RCC 7860 (cell line): ENCODE measurements around the gene PRDM16.

Source experiments
- DNase-seq: peaks from one replicate; pipeline ENCODE4 v3.0.0-alpha.2; 2015; ENCODE audit warnings: low spot score
- FAIRE-seq: peaks from 2 replicates; lab custom pipeline; 2012; peaks lifted over from hg19 to GRCh38; lab: Jason Lieb, UNC

Gene PRDM16

GRCh38 chr1:3099861-3100260 lies 30.9 kb downstream of the PRDM16 start:
- DNase-seq, result no peak
- FAIRE-seq, result no peak

DNA sequence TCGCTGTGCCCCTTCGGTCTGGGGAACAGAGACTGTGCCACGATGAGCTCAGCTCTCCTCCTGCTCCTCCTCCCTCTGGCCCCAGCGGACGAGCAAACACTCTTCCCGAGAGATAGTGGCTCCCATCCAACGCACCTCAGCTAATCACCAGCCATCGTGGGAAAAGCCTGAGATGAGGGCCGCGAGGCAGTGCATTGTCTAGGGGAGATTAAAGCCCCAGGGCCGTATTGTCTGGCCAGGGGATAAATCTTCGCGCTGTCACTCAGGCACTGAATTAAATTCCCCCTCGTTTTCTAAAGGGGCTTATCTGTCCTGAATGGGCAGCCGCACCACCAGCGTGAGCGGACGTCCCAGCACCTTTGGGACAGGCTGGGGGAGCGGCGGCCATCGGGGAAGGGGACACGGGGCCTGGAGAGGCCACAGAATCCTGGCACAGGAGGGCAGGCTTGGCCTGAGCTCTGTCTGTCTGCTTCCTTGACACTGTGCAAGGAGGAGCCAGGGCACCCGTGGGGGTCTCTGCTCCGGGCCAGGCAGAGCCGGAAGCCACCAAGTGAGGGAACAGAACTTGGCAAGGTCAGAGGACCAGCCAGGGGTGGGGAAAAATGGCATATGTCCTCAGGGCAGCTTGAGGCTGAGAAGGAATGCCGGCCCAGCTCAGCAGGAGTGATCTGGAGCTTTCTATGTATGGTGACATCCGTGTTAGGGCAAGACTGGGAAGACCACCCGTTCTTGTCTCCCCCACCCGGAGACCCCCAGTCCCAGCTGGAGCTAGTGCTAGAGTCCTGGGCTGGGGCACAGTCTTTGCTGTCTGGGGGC lies 32.3 kb downstream of the PRDM16 start:
- DNase-seq (no peak), FAIRE-seq (no peak)

DNA sequence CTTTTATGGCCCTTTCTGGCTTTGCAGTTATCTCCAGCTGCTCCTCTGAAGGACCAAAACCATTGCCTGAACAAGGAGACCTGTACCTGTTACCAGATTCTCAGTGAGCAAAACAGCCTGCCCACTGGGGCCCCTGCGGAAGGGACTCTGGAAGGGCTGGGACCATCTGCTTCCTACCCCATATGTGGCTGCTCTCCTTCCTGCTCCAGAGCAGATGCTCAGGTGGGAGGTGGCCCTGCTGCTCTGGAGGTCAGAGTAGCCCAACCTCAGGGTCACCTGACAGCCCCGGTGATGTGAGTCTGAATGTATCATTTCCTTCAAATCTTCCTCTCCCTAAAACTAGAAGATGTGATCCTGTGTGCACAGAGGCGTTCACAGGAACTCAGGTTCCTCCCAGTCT lies 33.6 kb downstream of the PRDM16 start:
- FAIRE-seq (no peak), DNase-seq (no peak)

- DNase-seq, result no peak
- FAIRE-seq, result no peak
These were observed 35.1 kb downstream of the PRDM16 start for GRCh38 chr1:3103967-3104677.

DNA sequence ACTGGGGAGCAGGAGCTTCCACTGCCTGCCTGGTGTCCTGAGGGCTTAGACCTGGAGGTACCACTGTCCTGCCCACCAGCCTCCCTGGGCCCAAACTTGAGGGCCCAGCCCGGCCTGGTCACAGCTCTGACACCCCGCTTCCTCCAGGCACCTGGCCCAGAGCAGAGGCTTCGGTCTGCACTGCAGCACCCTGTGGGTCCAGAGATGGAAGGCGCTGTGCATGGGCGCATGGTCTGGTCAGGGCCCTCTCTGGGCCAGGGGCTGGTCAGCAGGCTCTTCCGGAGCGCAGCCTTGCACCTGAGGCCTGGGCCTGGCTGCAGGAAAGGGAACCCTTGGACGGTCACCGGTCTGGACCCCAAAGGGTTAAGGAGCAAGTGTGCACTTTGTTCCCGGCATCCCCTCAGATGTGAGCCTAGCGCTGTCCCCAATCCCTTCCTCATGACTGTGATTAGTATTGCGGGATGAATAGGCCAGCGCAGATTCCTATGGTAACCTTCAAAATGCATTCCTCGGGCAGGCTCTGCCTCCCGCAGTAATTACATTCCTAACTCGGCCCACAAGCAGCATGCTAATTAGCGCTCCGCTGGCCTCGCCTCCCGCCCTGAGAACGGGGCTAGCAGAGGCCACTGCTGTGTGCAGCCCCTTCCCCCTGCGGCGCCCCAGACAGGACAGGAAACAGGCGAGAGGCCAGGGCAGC lies 36.3 kb downstream of the PRDM16 start:
- DNase-seq (no peak), FAIRE-seq (no peak)

DNA sequence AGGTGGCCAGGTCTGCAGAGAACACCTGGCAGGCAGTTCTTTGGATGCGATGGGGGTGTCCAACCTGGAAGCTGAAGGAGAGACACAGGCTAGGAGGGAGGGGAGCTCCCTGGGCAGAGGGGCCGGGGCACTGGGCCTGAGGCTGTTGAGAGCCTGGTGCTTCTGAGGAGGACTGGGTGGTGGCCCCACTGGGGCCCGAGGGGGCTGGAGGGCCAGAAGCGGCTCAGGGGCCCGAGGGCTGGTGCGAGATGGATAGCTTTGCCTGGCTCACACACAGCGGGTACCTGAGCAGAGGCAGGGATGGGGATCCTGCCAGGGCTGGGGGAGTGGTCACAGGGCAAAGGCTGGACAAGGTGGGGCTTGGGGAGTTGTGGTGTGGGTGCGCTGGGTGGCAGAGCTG lies 37.2 kb downstream of the PRDM16 start:
- no peak for FAIRE-seq
- DNase-seq, result no peak

DNA sequence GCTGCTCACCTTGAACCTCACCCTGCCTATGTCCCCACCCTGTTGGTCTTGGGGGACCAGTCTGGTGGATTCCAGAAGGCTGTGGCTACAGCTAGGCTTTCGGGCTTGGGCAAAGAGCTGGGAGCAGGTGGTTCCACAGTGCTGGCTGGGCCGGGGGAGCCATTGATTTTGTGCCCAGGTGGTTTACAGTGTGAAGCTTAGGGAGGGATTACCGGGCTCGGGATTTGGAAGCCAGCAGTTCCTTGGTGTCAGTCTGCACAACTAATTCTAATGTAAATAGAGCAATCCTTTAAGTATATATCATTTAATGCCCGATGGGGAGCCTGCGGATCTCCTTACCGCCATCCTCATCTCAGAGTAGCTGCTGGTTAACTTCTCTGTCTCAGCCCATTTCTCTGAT lies 38.2 kb downstream of the PRDM16 start:
- no peak for FAIRE-seq
- no peak for DNase-seq

DNA sequence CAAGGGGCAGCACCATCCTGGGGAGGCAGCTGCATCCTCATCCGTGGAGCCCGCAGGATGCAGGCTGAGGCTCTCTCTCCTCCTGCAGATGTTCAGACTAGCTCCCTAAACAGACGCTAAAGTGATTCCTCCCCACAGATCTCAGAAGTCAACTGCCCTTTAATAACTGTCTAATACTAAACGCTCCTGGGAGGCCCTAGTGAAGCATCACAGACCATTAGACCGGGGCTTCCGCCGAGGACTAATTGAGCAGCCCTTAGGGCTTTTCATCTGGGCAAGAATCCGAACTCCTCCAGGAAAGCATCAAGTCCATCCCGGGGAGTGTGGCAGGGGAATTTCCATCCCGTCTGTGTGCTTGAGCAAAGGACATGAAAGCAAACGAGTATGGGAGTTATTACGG lies 40.4 kb downstream of the PRDM16 start:
- FAIRE-seq, result no peak
- no peak for DNase-seq

DNA sequence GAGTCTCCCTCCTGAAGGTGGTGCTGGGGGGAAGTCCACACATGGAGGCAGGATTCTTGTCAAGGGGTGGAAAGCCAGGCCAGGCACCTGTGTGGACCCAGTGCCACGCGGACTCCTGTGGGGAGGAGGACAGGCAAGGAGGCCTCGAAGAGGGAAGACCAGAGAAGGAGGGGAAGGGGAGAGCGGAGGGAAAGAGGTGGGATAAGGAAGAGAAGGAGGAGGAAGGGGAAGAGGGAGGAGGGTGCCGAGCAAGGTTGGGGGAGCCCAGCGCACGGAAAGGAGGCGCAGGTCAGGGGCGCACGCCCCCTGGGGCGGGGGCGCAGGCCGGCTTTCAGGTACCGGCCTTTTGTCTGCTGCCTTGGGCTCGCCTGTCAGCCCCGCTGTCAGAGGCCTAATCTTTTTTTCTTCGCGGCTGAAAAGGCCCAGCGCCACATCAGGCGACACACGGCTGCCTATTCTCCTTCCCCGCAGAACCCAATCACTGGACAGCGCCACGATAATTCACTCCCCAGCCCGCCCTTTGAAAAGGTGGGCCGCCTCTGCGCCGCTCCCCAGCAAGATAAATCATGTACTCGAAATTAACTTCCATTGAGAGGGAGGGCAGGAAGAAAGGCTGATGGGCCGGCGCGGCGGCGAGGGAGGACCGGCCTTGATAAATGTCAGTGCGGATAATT lies 42.5 kb downstream of the PRDM16 start:
- FAIRE-seq, result no peak

DNA sequence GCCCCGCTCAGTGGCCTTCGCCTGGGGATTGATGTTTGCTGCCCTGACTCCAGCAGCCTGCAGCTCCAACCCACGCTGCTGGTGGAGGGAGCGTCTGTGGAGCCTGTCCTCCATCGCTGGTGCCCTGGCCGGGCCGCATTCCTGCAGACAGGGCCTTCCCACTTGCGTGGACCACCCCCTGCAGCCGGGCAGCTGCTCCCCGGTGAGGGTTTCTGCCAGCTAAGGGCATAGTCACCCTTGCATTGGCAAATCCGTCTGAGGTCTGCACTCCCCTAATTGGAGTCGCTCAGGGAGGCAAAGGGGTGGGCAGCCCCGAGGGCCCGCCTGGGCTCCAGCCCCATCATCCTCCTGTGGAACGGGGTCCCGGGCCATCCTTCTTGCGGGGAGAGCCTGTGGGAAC lies 43.5 kb downstream of the PRDM16 start:
- DNase-seq (no peak), FAIRE-seq (no peak)

More for the DNA sequence above, 42.5 kb downstream of the PRDM16 start:
- DNase-seq, result no peak

DNA sequence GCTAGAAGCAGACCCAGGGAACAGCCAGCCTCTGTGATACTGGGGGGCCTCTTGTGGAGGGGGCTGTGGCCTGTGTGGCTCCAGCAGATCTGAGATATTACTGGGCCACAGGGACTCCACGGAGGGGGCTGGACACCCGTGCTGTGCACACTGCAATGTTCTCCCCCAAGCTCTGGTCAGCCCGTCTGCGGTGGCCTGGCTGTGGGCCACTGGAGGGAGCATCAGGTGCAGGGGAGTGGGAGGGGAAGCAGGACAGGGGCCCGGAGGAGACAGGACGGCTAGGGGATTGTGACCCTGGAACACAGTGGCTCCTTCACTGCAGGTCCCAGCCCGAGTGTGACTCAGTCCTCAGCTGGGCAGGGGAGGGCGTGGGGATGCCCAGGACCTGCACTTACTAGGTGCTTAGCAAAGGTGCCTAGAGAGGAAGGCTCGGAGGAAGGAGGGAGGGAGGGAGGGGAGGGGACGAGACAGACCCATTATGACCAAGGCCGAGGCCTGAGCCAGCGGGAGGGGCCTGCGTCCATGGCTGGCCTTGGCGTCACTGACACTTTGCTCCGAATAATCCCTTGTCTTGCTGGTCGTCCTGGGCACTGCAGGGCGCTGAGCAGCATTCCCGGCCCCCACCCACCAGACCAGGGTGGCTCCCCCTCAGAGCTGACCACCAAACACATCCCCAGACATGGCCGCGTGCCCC lies 44.2 kb downstream of the PRDM16 start:
- DNase-seq (no peak), FAIRE-seq (no peak)

DNA sequence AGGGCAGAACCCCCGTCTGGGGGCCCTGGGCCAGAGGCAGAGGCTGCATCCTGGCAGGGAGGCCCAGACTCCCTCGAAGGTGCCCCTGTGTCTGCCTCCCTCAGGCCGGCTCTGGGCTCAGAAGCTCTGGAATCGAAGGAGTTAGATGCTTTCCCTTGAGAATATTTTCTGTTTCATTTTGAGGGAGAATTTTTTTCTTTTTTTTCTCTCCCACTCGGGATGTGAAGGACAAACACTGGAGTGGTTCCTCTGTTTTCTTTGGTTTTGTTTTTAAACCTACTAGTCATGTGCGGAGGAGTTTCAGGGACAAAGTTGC lies 44.7 kb downstream of the PRDM16 start:
- DNase-seq, result no peak
- no peak for FAIRE-seq

DNA sequence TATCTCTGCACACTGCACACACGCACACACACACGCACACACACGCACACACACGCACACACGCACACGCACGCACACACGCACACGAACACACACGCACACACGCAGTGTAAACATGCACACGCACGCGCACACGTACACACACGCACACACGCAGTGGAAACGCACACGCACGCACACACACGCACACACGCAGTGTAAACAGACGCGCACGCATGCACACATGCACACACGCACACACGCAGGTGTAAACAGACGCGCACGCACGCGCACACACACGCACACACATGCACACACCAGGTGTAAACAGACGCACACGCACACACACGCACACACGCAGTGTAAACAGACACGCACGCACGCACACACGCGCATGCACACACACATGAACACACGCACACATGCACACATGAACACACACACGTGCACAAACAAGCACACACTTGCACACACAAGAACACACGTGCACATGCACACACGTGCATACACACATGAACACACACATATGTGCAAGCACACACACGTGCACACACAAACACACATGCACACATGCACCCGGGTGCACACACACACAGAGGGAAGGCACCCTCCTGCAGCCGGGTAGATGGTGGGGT lies 45.2 kb downstream of the PRDM16 start:
- FAIRE-seq, result no peak

GRCh38 chr1:3114846-3115245 lies 45.8 kb downstream of the PRDM16 start:
- FAIRE-seq (no peak), DNase-seq (no peak)

More for the DNA sequence above, 45.2 kb downstream of the PRDM16 start:
- no peak for DNase-seq

DNA sequence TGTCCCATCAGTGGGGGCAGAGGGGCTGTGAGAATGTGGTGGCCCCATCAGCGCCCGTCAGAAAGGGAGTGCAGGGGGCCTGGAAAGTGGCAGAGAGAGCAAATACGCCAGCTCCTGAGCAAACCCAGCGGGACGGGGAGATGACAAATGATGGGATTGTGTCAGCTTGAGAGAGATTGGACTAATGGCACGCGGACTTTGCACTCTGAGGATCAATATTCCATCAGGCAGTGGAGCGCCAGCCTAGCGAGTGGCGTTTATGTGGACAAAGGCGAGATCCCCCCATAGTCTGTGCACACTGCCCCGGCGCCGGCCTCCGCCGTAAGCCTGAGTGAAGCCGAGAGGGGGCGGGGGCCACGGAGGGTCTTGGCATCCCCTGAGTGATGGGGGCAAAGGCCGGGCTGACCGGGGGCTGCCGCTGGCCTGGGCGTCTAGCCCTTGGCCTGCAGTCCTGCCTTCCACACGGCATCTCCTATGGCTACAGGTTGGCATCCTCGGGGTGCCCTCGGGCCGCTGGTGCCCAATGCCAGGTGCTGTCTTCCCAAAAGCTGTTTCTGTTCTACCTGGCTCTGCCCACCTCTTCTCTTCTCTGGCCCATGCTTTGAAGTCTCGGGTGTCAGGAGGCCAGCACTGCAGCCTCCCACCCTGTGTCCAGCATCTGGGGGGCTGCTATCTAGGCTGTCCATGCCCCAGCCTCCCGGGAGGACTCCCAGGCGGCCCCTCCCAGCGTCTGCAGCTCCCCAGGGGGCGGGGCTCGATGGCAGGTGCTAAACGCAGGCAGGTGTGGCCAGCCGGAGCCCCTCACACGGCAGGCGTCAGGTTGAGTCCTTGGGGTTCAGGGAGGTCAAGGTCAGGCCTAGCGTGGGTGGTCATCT lies 46.5 kb downstream of the PRDM16 start:
- DNase-seq (no peak), FAIRE-seq (no peak)

- no peak for FAIRE-seq
- no peak for DNase-seq
These were observed 47.1 kb downstream of the PRDM16 start for GRCh38 chr1:3116150-3116510.

GRCh38 chr1:3116560-3116959 lies 47.6 kb downstream of the PRDM16 start:
- DNase-seq, result no peak
- FAIRE-seq, result no peak

DNA sequence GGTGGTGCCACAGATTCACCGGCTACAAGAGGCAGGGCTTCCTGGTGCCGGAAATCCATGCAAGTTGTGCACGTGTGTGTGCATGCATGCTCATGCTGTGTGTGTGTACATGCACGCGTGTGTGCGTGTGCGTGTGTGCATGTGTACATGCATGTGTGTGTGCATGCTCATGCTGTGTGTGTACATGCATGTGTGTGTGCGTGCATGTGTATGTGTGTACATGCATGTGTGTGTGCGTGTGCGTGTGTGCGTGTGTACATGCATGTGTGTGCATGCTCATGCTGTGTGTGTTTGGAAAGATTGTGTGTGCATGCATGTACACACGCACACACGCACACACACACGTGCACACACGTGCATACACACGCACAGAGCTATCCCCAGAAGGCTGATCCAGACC lies 48.9 kb downstream of the PRDM16 start:
- FAIRE-seq, result no peak
- no peak for DNase-seq

GRCh38 chr1:3119061-3119460 lies 50.1 kb downstream of the PRDM16 start:
- DNase-seq (no peak), FAIRE-seq (no peak)

- DNase-seq (no peak), FAIRE-seq (no peak)
These were observed 50.7 kb downstream of the PRDM16 start for GRCh38 chr1:3119725-3120124.
